Measurements from ENCODE around the gene RSAD2.
"Not testable (repeated sequence)": the region's sequence is repeated elsewhere in the genome, so short reads cannot be mapped to it uniquely, and the experiment has no call there.

Gene RSAD2

GRCh38 chr2:6928452-6928851 lies 50.9 kb downstream of the RSAD2 start:
- no peak for DNase-seq

GRCh38 chr2:6929196-6929819 lies 51.7 kb downstream of the RSAD2 start:
- DNase-seq: no peak

- no peak for DNase-seq
These were observed 53.5 kb downstream of the RSAD2 start for GRCh38 chr2:6930923-6931647.

GRCh38 chr2:6931753-6932152 lies 54.2 kb downstream of the RSAD2 start:
- DNase-seq: no peak

GRCh38 chr2:6932206-6932605 lies 54.6 kb downstream of the RSAD2 start:
- DNase-seq: no peak

- DNase-seq: no peak
These were observed 55.3 kb downstream of the RSAD2 start for GRCh38 chr2:6932828-6933227.

GRCh38 chr2:6933911-6934310 lies 56.3 kb downstream of the RSAD2 start:
- DNase-seq: no peak

GRCh38 chr2:6934345-6934744 lies 56.8 kb downstream of the RSAD2 start:
- DNase-seq: no peak

- DNase-seq: no peak
These were observed 57.4 kb downstream of the RSAD2 start for GRCh38 chr2:6934758-6935651.

- DNase-seq: not testable (repeated sequence)
These were observed 58.1 kb downstream of the RSAD2 start for GRCh38 chr2:6935652-6936020.

- no peak for DNase-seq
These were observed 59.6 kb downstream of the RSAD2 start for GRCh38 chr2:6937157-6937556.

GRCh38 chr2:6937582-6937981 lies 60.0 kb downstream of the RSAD2 start:
- no peak for DNase-seq

- no peak for DNase-seq
These were observed 61.5 kb downstream of the RSAD2 start for GRCh38 chr2:6939071-6939470.

GRCh38 chr2:6940820-6941219 lies 63.2 kb downstream of the RSAD2 start:
- DNase-seq: no peak

- no peak for DNase-seq
These were observed 63.9 kb downstream of the RSAD2 start for GRCh38 chr2:6941299-6942046.

- DNase-seq: no peak
These were observed 65.3 kb downstream of the RSAD2 start for GRCh38 chr2:6942848-6943247.

GRCh38 chr2:6943523-6943922 lies 65.9 kb downstream of the RSAD2 start:
- no peak for DNase-seq

GRCh38 chr2:6943971-6944370 lies 66.4 kb downstream of the RSAD2 start:
- no peak for DNase-seq

GRCh38 chr2:6944555-6944954 lies 67.0 kb downstream of the RSAD2 start:
- no peak for DNase-seq

- DNase-seq: no peak
These were observed 67.7 kb downstream of the RSAD2 start for GRCh38 chr2:6945087-6945813.

GRCh38 chr2:6945821-6946220 lies 68.2 kb downstream of the RSAD2 start:
- no peak for DNase-seq

- DNase-seq: no peak
These were observed 69.1 kb downstream of the RSAD2 start for GRCh38 chr2:6946722-6947121.

Measured in CD4-positive, alpha-beta T cell treated with Interleukin-1 beta for 1 hour (primary cell).